Hepatocyte (in vitro differentiated cells): ENCODE data around the gene MRPL52. TPM values are rescaled to one million over a fixed set of nuclear protein-coding genes. Genes with fewer than 3 reads are reported as not detected.

Source experiments
- DNase-seq: peaks from one replicate; pipeline ENCODE4 v3.0.0-alpha.2; 2016; ENCODE audit warnings: low spot score
- H2AFZ ChIP-seq: fragments of 200-600 bp; sonication (generic); 2 replicates; pipeline ENCODE4 v1.6.0; 2016; ENCODE audit warnings: antibody characterized with exemption, mild to moderate bottlenecking
- H3K27ac ChIP-seq: fragments of 200-600 bp; sonication (generic); 2 replicates; pipeline ENCODE4 v1.5.1; 2016; ENCODE audit warnings: mild to moderate bottlenecking
- H3K27me3 ChIP-seq: fragments of 200-600 bp; sonication (generic); 2 replicates; pipeline ENCODE4 v1.6.1; 2016
- H3K36me3 ChIP-seq: fragments of 200-600 bp; sonication (generic); replicated peaks from 2 replicates; pipeline ENCODE4 v1.5.1; 2016; ENCODE audit warnings: low read depth; ENCODE audit not compliant: insufficient read depth
- H3K4me1 ChIP-seq: fragments of 200-600 bp; sonication (generic); 2 replicates; pipeline ENCODE4 v1.5.1; 2016; ENCODE audit warnings: mild to moderate bottlenecking, moderate library complexity; ENCODE audit not compliant: insufficient read depth
- H3K4me2 ChIP-seq: fragments of 200-600 bp; sonication (generic); 2 replicates; pipeline ENCODE4 v1.6.0; 2016
- H3K4me3 ChIP-seq: fragments of 200-600 bp; sonication (generic); 2 replicates; pipeline ENCODE4 v1.5.1; 2016; ENCODE audit warnings: mild to moderate bottlenecking
- H3K79me2 ChIP-seq: fragments of 200-600 bp; sonication (generic); 2 replicates; pipeline ENCODE4 v1.6.0; 2017; ENCODE audit warnings: mild to moderate bottlenecking
- H3K9me2 ChIP-seq: fragments of 200-600 bp; sonication (generic); replicated peaks from 2 replicates; pipeline ENCODE4 v1.6.0; 2017; ENCODE audit warnings: mild to moderate bottlenecking; ENCODE audit not compliant: insufficient read depth
- H3K9me3 ChIP-seq: fragments of 200-600 bp; sonication (generic); 2 replicates; pipeline ENCODE4 v1.5.1; 2016; ENCODE audit warnings: low read depth, mild to moderate bottlenecking
- H4K20me1 ChIP-seq: fragments of 200-600 bp; sonication (generic); 2 replicates; pipeline ENCODE4 v1.6.0; 2016; ENCODE audit warnings: mild to moderate bottlenecking; ENCODE audit not compliant: insufficient read depth, poor library complexity, severe bottlenecking
- CTCF ChIP-seq: fragments of 200-600 bp; sonication (generic); IDR thresholded peaks from 2 replicates; pipeline ENCODE4 v1.5.1; 2016; ENCODE audit warnings: antibody characterized with exemption, mild to moderate bottlenecking; ENCODE audit not compliant: poor library complexity
- EZH2 ChIP-seq: fragments of 200-600 bp; sonication (generic); IDR thresholded peaks from 2 replicates; pipeline ENCODE4 v1.6.1; 2016; ENCODE audit warnings: antibody characterized with exemption, mild to moderate bottlenecking, borderline replicate concordance
- EZH2phosphoT487 ChIP-seq: fragments of 200-600 bp; sonication (generic); IDR thresholded peaks from one replicate; pipeline ENCODE4 v1.6.1; 2018; ENCODE audit warnings: antibody characterized with exemption, mild to moderate bottlenecking, low read depth, moderate library complexity; ENCODE audit not compliant: unreplicated experiment, severe bottlenecking
- WGBS: methylation state at CpG from one replicate; pipeline ENCODE4 v1.1.6; 2016; ENCODE audit warnings: low lambda C conversion rate; ENCODE audit errors: missing lambda C conversion rate; 5-methylcytosine and 5-hydroxymethylcytosine counted together
- polyA plus RNA-seq: library from polyadenylated mRNA; unstranded; fragments of >200 nt; fragmentation: Nextera tagmentation; extraction: Ambion mirVana; gene quantifications from 2 replicates; pipeline ENCODE4 v1.2.1, GENCODE V29; 2016
- total RNA-seq: library from RNA; depleted of rRNA; stranded (reverse); fragments of >200 nt; gene quantifications from 2 replicates; pipeline ENCODE4 v1.2.3, GENCODE V29; 2014

The MRPL52 gene
- total and polyA plus RNA-seq, 2 experiments from 2014 or later = 50.6 to 214 TPM

- H4K20me1 ChIP-seq = no peaks in the 10 kb centered on the region
- no peak for DNase-seq
- no peaks in the 10 kb centered on the region for H3K36me3 ChIP-seq
- no peak for TF ChIP-seq CTCF
- no peak for TF ChIP-seq EZH2phosphoT487
- no peak for TF ChIP-seq EZH2
- H3K4me2 ChIP-seq = no peak overlapping the region
- no peak overlapping the region for H3K4me3 ChIP-seq
- H3K79me2 ChIP-seq = peaks cover 65% of the 10 kb centered on the region
- WGBS = 90% methylated on average over 10 of the region's 10 CpGs
- no peaks in the 10 kb centered on the region for H3K27me3 ChIP-seq
- no peak overlapping the region for H3K27ac ChIP-seq
- H3K9me2 ChIP-seq = no peaks in the 10 kb centered on the region
- H2AFZ ChIP-seq = no peak overlapping the region
- H3K9me3 ChIP-seq = no peaks in the 10 kb centered on the region
- peaks cover 27% of the 10 kb centered on the region for H3K4me1 ChIP-seq
Measured at GRCh38 chr14:22800346-22800745, 29.3 kb upstream of the MRPL52 start.

- WGBS = 90% methylated on average over 8 of the region's 8 CpGs
- H3K9me2 ChIP-seq = no peaks in the 10 kb centered on the region
- H3K27me3 ChIP-seq = no peaks in the 10 kb centered on the region
- no peaks in the 10 kb centered on the region for H3K9me3 ChIP-seq
- H3K36me3 ChIP-seq = no peaks in the 10 kb centered on the region
- no peak overlapping the region for H3K4me2 ChIP-seq
- peaks cover 73% of the 10 kb centered on the region for H3K79me2 ChIP-seq
- no peak overlapping the region for H3K27ac ChIP-seq
- peaks cover 18% of the 10 kb centered on the region for H3K4me1 ChIP-seq
- H4K20me1 ChIP-seq = no peaks in the 10 kb centered on the region
- H3K4me3 ChIP-seq = no peak overlapping the region
- DNase-seq = no peak
- no peak overlapping the region for H2AFZ ChIP-seq
- no peak for TF ChIP-seq EZH2
- TF ChIP-seq CTCF = no peak
- no peak for TF ChIP-seq EZH2phosphoT487
Measured at GRCh38 chr14:22801716-22802115, 28.0 kb upstream of the MRPL52 start.

GRCh38 chr14:22802860-22803686 is 26.6 kb upstream of the MRPL52 start:
- 94% methylated on average over 12 of the region's 12 CpGs for WGBS
- no peak overlapping the region for H3K27ac ChIP-seq

More at GRCh38 chr14:22802860-22803686, 26.6 kb upstream of the MRPL52 start:
- Histone ChIP-seq H3K9me3 (no peaks in the 10 kb centered on the region), H3K36me3 (no peaks in the 10 kb centered on the region), H3K4me1 (peaks cover 9% of the 10 kb centered on the region), H3K4me3 (no peak overlapping the region), H3K4me2 (no peak overlapping the region), H4K20me1 (no peaks in the 10 kb centered on the region), H2AFZ (no peak overlapping the region), H3K27me3 (no peaks in the 10 kb centered on the region), H3K79me2 (peaks cover 76% of the 10 kb centered on the region), H3K9me2 (no peaks in the 10 kb centered on the region)
- TF ChIP-seq EZH2phosphoT487 (no peak), CTCF (no peak), EZH2 (no peak)
- DNase-seq = no peak
